Measurements from ENCODE around the gene ANKRD23.
"Not testable (repeated sequence)": the region's sequence is repeated elsewhere in the genome, so short reads cannot be mapped to it uniquely, and the experiment has no call there.

The ANKRD23 gene

DNA sequence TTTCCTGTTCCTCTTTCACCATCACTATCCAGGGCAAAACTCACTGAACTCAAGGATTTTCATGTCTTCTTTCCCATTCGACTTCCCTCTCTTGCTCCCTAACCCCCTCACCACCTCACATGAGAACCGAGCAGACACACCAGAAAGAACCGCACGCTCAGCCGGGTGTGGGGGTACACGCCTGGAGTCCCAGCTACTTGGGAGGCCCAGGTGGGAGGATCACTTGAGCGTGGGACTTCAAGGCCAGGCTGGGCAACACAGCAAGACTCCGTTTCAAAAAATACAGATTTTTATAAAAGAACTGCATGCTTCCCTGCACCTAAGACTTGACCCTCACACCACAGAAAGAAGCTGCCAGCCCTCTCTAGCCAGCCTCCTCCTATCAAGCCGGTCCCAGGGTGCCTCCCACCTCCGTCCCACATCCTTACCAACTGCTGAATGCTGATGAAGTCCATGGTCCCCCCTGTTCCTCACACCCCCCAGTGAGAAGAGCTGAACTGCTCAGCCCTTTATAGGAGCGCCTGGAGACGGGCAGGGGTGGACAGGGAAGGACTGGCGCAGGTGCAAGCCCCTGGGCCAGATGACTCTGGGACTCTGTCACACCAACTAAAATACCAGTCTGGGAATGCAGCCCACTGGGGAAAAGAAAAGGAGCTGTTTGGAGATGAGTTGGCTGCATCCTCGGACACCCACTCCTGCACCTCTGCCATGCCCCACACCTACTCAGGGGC is at the start of gene ANKRD23:
Gene ANKRD23 (minus strand): TSS at position 484 of the 731 bp plus-strand sequence. CDS start 29 bp downstream, at position 455.
- no peak within 1 kb of the TSS for H3K27ac Mint-ChIP-seq
- peaks cover 27% of the 10 kb centered on the region for H3K36me3 Mint-ChIP-seq (ENCODE audit: low read depth)
- intact Hi-C loops (cut with micrococcal nuclease): no loop called here
- H3K4me3 Mint-ChIP-seq: no peak within 1 kb of the TSS
- no peaks in the 10 kb centered on the region for H3K9me3 Mint-ChIP-seq
- peaks cover 4% of the 10 kb centered on the region for H3K27me3 Mint-ChIP-seq
- peaks cover 19% of the 10 kb centered on the region for H3K4me1 Mint-ChIP-seq (ENCODE audit: low read depth)

DNA sequence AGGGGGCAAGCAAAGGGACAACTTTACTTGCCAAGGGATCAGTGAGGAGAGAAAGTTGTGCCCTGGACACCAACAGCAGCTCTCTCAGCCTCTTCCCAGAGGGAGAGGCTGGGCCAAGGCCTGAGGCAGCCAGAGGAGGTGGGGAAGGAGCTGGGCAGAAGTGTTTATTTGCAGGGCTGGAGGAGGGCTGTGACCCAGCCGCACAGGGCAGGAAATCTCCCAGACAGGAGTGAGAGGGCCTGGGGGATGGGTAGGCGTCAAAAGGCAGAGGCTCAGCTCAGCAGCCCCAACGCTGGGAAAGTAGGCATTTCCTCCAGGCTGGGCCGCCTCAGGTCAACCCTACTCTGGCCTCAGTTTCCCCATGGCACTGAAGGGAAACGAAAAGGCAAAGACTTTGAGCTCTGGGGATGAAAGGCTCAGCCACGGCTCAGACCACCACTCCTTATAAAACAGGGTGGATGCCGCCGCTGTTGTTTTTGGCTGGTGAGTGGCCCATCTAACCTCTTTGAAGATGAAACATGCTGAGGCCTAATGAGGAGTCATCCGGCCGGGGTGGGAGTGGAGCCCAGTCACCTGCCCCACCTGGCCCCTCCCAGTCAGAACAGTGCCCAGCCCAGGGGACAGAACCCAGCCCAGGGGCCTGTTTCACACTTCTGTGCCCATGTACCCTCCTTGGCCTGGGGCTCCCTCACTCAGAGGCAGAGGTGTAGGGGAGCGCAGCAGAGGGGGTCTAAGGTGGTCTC is 47.9 kb upstream of the ANKRD23 start:
- no peak overlapping the region for H3K27ac Mint-ChIP-seq

DNA sequence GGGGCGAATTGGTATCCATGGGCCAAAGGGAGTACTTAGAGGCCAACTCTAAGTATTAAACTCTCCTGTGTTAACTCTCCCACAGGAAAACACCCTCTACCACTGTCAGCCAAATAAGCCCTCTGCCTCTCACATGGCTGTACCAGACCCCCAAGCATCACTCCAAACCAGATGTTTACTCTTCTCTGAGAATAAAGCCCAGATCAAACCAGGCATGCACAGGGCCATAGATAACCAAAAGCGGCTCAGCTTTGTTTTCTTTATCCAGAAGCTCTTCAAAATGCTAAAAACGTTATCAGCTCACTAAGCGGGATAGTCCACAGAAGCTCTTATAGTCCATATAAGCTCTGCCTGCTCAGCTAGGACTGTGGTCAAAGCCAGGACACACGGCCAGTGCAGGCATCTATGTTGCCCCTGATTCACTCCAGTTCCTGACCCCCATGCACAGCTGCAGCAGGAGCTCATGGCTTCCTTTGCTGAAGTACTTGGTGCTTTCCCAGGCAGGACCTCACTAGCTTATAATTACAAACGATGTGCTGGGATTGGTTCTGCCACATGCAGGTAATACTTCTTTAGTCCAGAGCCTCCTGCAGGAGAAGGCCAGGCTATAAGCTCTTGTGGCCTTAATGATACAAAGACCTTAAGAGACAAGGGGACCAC is 47.0 kb upstream of the ANKRD23 start:
- Mint-ChIP-seq H3K36me3 (ENCODE audit: low read depth) (no peaks in the 10 kb centered on the region), H3K27ac (no peak overlapping the region), H3K27me3 (peaks cover 76% of the 10 kb centered on the region), H3K4me3 (no peak overlapping the region), H3K9me3 (no peaks in the 10 kb centered on the region), H3K4me1 (ENCODE audit: low read depth) (peaks cover 25% of the 10 kb centered on the region)
- intact Hi-C loops (cut with micrococcal nuclease): no loop called here

More for the DNA sequence above, 47.9 kb upstream of the ANKRD23 start:
- Mint-ChIP-seq H3K9me3 (no peaks in the 10 kb centered on the region), H3K4me1 (ENCODE audit: low read depth) (peaks cover 17% of the 10 kb centered on the region), H3K36me3 (ENCODE audit: low read depth) (no peaks in the 10 kb centered on the region), H3K4me3 (no peak overlapping the region), H3K27me3 (peaks cover 75% of the 10 kb centered on the region)
- intact Hi-C loops (cut with micrococcal nuclease): no loop called here

DNA sequence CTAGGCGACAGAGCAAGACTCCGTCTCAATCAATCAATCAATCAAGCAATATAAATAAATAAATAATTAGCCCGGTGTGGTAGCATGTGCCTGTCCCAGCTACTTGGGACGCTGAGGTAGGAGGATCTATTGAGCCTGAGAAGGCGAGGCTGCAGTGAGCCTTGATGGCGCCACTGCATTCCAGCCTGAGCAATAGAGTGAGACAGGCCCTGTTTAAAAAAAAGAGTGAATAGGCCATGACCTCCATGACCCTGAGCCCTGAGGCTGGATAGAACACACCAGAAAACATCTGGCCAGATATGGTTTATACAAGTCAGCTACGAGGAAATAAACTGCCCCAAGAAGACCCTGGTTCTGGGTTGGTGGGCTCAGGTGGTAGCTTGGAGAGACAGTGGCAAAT is 46.4 kb upstream of the ANKRD23 start:
- Mint-ChIP-seq H3K36me3 (ENCODE audit: low read depth) (no peaks in the 10 kb centered on the region), H3K4me3 (no peak overlapping the region), H3K27ac (no peak overlapping the region), H3K9me3 (no peaks in the 10 kb centered on the region), H3K27me3 (peaks cover 76% of the 10 kb centered on the region), H3K4me1 (ENCODE audit: low read depth) (peaks cover 32% of the 10 kb centered on the region)
- intact Hi-C loops (cut with micrococcal nuclease): no loop called here

DNA sequence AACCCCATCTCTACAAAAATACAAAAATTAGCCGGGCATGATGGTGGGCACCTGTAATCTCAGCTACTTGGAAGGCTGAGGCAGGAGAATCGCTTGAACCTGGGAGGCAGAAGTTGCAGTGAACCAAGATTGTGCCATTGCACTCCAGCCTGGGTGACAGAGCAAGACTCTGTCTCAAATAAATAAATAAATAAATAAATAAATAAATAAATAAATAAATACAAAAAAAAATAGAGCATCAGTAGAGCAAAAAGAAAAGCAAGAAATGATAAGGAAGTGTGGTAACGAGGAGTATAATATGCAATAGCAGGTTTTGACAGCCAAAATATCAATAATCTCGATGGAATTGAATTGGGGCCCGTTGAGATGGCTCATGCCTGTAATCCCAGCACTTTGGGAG is 45.7 kb upstream of the ANKRD23 start:
- H3K9me3 Mint-ChIP-seq; intact Hi-C loops (cut with micrococcal nuclease); H3K27ac Mint-ChIP-seq; H3K4me3 Mint-ChIP-seq; H3K36me3 Mint-ChIP-seq (ENCODE audit: low read depth): not testable (repeated sequence)
- peaks cover 39% of the 10 kb centered on the region for H3K4me1 Mint-ChIP-seq (ENCODE audit: low read depth)
- peaks cover 79% of the 10 kb centered on the region for H3K27me3 Mint-ChIP-seq

DNA sequence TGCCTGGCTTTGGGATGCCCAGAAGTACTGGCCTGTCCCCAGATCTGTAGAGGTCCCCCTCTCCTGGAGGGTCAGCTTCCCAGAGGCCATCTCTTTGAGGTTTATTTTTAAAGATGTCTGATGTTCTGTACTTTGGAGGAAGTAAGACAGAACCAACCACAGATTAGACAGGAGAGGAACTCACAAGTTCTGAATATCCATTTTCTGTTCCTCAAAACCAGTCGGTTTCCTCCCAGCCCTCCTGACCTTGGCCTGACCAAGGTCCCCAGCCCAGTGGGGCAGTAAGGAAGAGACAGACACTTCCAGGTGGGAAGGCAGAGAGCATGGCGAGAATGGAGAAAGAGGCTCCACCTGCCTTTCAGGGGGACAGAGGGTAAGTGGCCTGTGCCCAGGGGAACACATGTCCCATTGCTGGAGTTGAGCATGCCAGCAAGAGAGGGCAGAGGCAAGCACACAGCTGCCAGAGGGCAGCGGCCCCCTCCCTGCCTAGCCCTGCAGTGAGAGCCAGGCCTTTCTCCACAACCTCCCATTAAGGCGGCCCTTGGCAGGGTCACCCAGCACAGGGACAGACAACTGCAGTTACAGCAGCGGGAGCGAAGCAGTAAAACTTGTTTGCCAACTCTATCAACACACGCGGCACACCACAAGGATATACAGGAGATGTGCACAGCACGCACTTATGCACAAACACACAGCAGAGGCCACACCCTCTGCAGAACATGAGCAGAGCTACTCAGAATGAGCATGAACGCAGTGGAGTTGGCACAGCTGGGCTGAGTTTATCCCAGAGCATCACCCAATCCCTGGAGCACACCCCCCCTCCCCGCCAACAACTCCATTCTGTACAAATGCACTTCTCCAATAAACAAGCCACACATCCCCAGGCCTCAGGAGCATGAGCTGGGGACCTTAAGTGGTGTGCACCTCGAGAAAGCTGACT is 44.5 kb upstream of the ANKRD23 start:
- Mint-ChIP-seq H3K4me1 (ENCODE audit: low read depth) (peaks cover 45% of the 10 kb centered on the region), H3K36me3 (ENCODE audit: low read depth) (no peaks in the 10 kb centered on the region), H3K9me3 (no peaks in the 10 kb centered on the region), H3K27ac (peak overlapping the region; percentile 35), H3K4me3 (peak overlapping the region; percentile 13), H3K27me3 (peaks cover 85% of the 10 kb centered on the region)
- intact Hi-C loops (cut with micrococcal nuclease): no loop called here

DNA sequence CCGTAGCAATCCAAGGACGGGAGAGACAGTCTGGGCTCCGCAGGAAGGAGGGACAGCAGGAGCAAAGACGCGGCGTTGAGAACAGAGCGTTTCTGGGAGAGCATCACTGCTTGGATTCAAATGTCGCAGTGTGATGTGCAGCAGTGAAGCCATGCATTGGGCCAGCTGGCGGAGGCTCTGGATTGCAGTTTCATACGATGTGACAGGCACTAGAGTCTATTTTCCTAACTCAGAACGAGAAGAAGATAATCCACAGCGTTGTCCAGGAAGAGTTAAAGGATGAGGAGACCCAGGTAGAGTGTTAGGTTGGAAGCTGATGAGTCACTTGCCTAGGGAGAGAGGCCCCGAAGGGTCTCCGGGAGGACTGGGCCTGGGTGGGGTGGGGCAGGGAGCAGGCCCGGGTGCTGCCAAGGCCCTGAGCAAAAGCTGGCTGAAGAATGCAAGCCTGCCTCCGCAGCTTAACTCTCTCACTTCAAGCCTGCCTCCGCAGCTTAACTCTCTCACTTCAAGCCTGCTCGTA is 43.7 kb upstream of the ANKRD23 start:
- Mint-ChIP-seq H3K4me1 (ENCODE audit: low read depth) (peaks cover 45% of the 10 kb centered on the region), H3K27me3 (peaks cover 85% of the 10 kb centered on the region), H3K36me3 (ENCODE audit: low read depth) (no peaks in the 10 kb centered on the region), H3K4me3 (peak overlapping the region; percentile 13), H3K9me3 (no peaks in the 10 kb centered on the region), H3K27ac (peak overlapping the region; percentile 35)
- intact Hi-C loops (cut with micrococcal nuclease): no loop called here

DNA sequence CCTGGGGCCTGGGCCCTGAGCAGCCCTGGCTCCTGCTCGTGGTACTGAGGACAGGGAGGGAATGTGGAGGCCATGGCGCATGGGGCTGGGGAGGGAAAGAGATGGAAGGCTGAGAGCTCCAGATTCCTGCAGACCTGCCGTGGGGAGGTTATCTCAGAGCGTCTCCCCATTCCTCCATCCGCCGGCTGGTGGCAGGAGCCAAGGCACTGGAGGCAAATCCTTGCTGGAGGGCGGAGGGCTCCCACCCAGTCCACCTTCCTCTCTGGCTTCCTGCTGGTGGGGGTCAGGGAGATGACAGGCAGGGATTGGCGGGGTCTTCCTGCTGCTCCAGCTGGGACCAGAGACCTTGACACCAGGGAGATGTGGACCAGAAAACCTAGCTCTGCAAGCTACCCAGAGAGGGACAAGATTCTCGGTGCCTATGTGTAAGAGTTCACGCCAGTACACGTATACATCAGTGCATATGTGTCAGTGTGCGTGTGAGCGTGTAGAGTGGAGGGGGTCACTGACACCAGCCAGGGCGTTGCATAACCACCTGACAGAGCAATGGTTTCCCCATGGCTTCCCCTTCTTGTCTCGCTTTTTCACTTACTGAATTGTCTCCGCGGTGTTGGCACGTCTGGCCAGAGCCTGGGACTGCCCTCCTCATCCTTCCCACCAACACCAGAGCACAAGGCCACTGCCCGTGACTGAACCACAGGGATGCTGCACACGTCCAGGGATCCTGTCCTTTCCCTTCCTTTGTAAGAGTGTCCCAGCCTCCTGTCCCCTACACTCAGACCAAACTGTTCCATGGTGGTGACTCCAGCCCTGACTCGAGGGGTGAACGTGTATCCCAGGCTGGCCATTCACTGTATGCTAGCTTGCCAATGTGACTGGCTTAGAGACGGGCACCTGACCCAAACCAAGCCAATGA is 41.9 kb upstream of the ANKRD23 start:
- peaks cover 85% of the 10 kb centered on the region for H3K27me3 Mint-ChIP-seq
- no peaks in the 10 kb centered on the region for H3K36me3 Mint-ChIP-seq (ENCODE audit: low read depth)
- peak overlapping the region; percentile 60 for H3K27ac Mint-ChIP-seq
- H3K9me3 Mint-ChIP-seq: no peaks in the 10 kb centered on the region
- no peak overlapping the region for H3K4me3 Mint-ChIP-seq
- intact Hi-C loops (cut with micrococcal nuclease): no loop called here
- peaks cover 50% of the 10 kb centered on the region for H3K4me1 Mint-ChIP-seq (ENCODE audit: low read depth)

DNA sequence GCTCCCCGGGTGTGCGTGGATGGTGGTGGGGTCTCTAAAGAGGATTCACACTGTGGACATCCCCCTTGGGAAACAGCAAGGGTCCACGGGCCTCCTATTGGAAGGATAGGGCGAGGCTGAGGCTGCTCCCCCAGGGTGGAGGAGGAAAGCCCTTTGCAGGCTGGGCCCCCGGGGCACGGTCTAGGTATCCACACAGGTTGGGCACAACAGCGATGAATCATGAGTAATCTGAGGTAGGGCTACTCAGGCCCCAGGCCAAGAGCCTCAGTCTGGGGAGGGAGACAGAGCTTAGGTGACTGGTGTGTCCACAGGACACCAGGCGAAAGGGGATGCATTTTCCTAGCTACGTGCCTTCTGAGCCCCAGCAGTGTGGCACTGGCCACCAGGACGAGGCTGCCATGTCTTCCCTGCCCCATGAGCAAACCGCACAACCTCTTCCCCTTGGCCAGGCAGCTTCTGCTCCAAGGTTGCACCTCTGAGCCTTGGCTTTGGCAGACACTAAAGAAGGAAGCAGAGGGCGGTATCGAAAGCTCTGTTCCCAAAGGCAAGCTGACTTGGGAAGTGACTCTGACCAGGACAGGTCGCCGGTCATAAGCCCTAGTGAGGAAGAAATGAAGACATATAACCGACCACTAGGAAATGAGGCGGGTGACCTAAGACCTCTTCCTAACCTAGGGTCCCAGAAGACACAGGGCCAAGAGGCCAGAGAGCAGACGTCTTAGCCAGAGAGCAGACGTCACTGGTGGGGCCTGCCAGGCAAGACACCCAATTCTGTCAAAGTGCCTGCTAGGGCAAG is 40.7 kb upstream of the ANKRD23 start:
- Mint-ChIP-seq H3K9me3 (no peaks in the 10 kb centered on the region), H3K36me3 (ENCODE audit: low read depth) (no peaks in the 10 kb centered on the region), H3K4me3 (no peak overlapping the region), H3K27me3 (peaks cover 88% of the 10 kb centered on the region), H3K27ac (no peak overlapping the region), H3K4me1 (ENCODE audit: low read depth) (peaks cover 50% of the 10 kb centered on the region)
- intact Hi-C loops (cut with micrococcal nuclease): no loop called here

DNA sequence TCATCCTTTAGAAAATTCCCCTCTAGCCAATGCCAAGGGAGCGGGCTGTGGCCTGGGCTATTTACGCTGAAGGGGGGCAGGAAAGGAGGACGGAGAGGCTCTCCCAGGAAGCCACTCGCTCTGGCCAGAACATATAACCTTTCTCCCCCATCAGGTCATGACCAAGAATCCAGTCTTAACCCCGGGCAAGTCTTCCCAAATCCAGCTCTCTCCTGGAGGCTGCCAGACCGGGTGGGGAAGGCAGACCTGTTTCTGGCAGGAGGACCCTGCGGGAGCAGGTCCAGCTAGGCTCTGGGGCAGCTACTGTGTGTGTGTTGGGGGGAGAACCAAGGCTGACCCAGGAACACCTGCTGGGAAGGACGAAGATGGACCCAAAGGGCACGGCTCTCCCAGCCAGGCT is 39.5 kb upstream of the ANKRD23 start:
- H3K36me3 Mint-ChIP-seq (ENCODE audit: low read depth): no peaks in the 10 kb centered on the region
- H3K4me3 Mint-ChIP-seq: no peak overlapping the region
- no peaks in the 10 kb centered on the region for H3K9me3 Mint-ChIP-seq
- no peak overlapping the region for H3K27ac Mint-ChIP-seq
- intact Hi-C loops (cut with micrococcal nuclease): no loop called here
- peaks cover 93% of the 10 kb centered on the region for H3K27me3 Mint-ChIP-seq
- H3K4me1 Mint-ChIP-seq (ENCODE audit: low read depth): peaks cover 48% of the 10 kb centered on the region

DNA sequence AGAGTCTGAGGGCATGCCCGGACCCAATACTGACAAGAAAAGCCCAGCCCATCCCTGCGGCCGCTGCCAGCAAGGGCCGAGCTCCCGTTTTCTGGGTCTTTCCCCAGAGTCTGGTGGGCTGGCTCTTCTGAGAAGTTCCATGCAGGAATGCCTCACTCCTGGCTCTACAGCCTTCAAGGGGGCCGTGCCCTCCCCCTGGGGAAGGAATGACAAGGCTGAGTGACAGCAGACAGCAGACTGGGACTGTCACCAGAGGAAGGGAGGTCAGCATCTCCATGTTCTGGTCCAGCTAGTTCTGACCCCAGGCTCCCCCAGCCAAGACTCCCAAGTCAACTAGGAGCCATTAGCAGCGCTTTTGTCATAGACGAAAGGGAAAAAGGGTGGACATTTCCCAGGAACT is 39.1 kb upstream of the ANKRD23 start:
- no peaks in the 10 kb centered on the region for H3K36me3 Mint-ChIP-seq (ENCODE audit: low read depth)
- H3K27ac Mint-ChIP-seq: no peak overlapping the region
- no peak overlapping the region for H3K4me3 Mint-ChIP-seq
- H3K27me3 Mint-ChIP-seq: peaks cover 97% of the 10 kb centered on the region
- H3K9me3 Mint-ChIP-seq: no peaks in the 10 kb centered on the region
- H3K4me1 Mint-ChIP-seq (ENCODE audit: low read depth): peaks cover 48% of the 10 kb centered on the region
- intact Hi-C loops (cut with micrococcal nuclease): no loop called here

DNA sequence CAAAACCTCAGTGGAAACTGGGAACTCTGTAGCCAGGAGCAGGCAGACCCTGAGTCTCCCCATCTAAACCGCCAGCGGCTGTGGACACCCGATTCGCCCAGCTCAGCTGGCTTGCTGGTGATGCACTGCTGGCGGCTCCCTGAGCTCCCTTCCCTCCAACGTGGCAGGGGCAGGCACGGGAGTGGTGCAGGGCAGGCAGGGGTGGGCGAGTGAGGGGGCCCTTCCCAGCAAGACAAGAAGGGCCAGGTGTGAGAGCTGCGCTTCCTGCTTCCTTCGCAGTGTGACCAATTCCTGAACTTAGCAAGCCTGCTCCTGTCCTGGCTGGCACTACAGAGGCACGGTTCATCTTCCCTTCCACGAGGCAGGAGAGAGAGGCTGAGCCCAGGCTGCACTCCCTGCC is 38.4 kb upstream of the ANKRD23 start:
- no peak overlapping the region for H3K4me3 Mint-ChIP-seq
- peaks cover 100% of the 10 kb centered on the region for H3K27me3 Mint-ChIP-seq
- H3K36me3 Mint-ChIP-seq (ENCODE audit: low read depth): no peaks in the 10 kb centered on the region
- H3K27ac Mint-ChIP-seq: no peak overlapping the region
- intact Hi-C loops (cut with micrococcal nuclease): no loop called here
- peaks cover 44% of the 10 kb centered on the region for H3K4me1 Mint-ChIP-seq (ENCODE audit: low read depth)
- no peaks in the 10 kb centered on the region for H3K9me3 Mint-ChIP-seq
